OCI-LY7 (cell line): ENCODE results near the gene UBE3D.

Experiments used
- CTCF ChIP-seq: fragments of 200-600 bp; sonication (generic); conservative IDR thresholded peaks from 2 replicates; pipeline ENCODE4 v1.5.1; 2014; ENCODE audit warnings: mild to moderate bottlenecking, antibody characterized with exemption, low read length, moderate library complexity, mixed read lengths
- EZH2phosphoT487 ChIP-seq: fragments of 200-600 bp; sonication (generic); IDR thresholded peaks from 2 replicates; pipeline ENCODE4 v1.6.1; 2018; ENCODE audit warnings: low read depth, borderline replicate concordance, mild to moderate bottlenecking, mixed run types, antibody characterized with exemption, low read length, moderate library complexity, mixed read lengths

GRCh38 chr6:82867946-82868345, 197.7 kb downstream of the UBE3D start:
- TF ChIP-seq CTCF (no peak), EZH2phosphoT487 (no peak)
